Brain microvascular endothelial cell (primary cell): Measurements from ENCODE around the gene EXOC6.

Experiments
- DNase-seq: peaks from one replicate; pipeline ENCODE4 v3.0.0-alpha.2; 2020
- H3K27ac ChIP-seq: fragments of 250-450 bp; sonication (Bioruptor Pico); 2 replicates; pipeline ENCODE4 v1.5.1; 2020; ENCODE audit warnings: mild to moderate bottlenecking, moderate library complexity
- H3K27me3 ChIP-seq: fragments of 250-450 bp; sonication (Bioruptor Pico); replicated peaks from 2 replicates; pipeline ENCODE4 v1.5.1; 2020; ENCODE audit warnings: mild to moderate bottlenecking
- H3K36me3 ChIP-seq: fragments of 250-450 bp; sonication (Bioruptor Pico); replicated peaks from 2 replicates; pipeline ENCODE4 v1.5.1; 2020; ENCODE audit warnings: mild to moderate bottlenecking
- H3K4me3 ChIP-seq: 2 replicates; pipeline ENCODE4 v1.5.1; 2011; ENCODE audit warnings: low read depth, mild to moderate bottlenecking, control low read depth, low read length, moderate library complexity
- in situ Hi-C: cut with HindIII; loops from 2 replicates; pipeline ENCODE4 v1.10.0; 2017; ENCODE audit warnings: low sequenced_read_pairs, low pct_ligation_motif_present
- TF ChIP-seq, protein P1 (sequence below): IDR thresholded peaks from 2 replicates; pipeline ENCODE4 v1.5.1; 2011; ENCODE audit warnings: low read depth, mild to moderate bottlenecking, moderate library complexity, low read length, control low read depth, inconsistent platforms; ENCODE audit errors: missing control alignments

EXOC6 gene

GRCh38 chr10:93067443-93068365 lies 219.4 kb downstream of the EXOC6 start:
- Histone ChIP-seq H3K27ac (no peak overlapping the region), H3K4me3 (no peak overlapping the region), H3K36me3 (no peaks in the 10 kb centered on the region), H3K27me3 (peaks cover 95% of the 10 kb centered on the region)
- DNase-seq, result no peak
- in situ Hi-C loops, result no loop called here
- TF ChIP-seq, protein P1, sequence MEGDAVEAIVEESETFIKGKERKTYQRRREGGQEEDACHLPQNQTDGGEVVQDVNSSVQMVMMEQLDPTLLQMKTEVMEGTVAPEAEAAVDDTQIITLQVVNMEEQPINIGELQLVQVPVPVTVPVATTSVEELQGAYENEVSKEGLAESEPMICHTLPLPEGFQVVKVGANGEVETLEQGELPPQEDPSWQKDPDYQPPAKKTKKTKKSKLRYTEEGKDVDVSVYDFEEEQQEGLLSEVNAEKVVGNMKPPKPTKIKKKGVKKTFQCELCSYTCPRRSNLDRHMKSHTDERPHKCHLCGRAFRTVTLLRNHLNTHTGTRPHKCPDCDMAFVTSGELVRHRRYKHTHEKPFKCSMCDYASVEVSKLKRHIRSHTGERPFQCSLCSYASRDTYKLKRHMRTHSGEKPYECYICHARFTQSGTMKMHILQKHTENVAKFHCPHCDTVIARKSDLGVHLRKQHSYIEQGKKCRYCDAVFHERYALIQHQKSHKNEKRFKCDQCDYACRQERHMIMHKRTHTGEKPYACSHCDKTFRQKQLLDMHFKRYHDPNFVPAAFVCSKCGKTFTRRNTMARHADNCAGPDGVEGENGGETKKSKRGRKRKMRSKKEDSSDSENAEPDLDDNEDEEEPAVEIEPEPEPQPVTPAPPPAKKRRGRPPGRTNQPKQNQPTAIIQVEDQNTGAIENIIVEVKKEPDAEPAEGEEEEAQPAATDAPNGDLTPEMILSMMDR, result no peak

- Histone ChIP-seq H3K4me3 (no peak overlapping the region), H3K27ac (no peak overlapping the region), H3K36me3 (no peaks in the 10 kb centered on the region), H3K27me3 (peaks cover 96% of the 10 kb centered on the region)
- TF ChIP-seq, protein P1, result peak; percentile 19
- in situ Hi-C loops, result no loop called here
- DNase-seq, result no peak
These were observed 220.3 kb downstream of the EXOC6 start for GRCh38 chr10:93068411-93069244.

- Histone ChIP-seq H3K36me3 (no peaks in the 10 kb centered on the region), H3K4me3 (no peak overlapping the region), H3K27ac (no peak overlapping the region), H3K27me3 (peaks cover 97% of the 10 kb centered on the region)
- TF ChIP-seq, protein P1, result no peak
- no peak for DNase-seq
- in situ Hi-C loops, result no loop called here
These were observed 220.9 kb downstream of the EXOC6 start for GRCh38 chr10:93069245-93069561.

GRCh38 chr10:93070378-93071176 lies 222.3 kb downstream of the EXOC6 start:
- peaks cover 97% of the 10 kb centered on the region for H3K27me3 ChIP-seq
- in situ Hi-C loops, result no loop called here
- no peak for DNase-seq
- H3K4me3 ChIP-seq, result no peak overlapping the region
- no peak overlapping the region for H3K27ac ChIP-seq
- TF ChIP-seq, protein P1, result no peak
- H3K36me3 ChIP-seq, result no peaks in the 10 kb centered on the region

DNA sequence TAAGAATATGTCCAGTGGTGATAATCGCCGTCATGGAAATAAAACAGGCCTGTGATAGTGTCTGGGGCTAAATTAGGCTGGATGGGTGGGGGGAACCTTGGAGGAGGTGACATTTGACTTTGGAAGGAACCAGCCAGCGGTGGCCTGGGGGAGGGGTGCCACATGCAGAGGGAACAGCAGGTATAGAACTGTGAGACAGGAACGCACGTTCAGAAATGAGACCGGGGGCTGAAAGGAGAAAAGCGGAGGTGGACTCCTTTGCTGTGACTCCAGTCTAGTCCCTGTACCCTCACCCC lies 222.8 kb downstream of the EXOC6 start:
- Histone ChIP-seq H3K36me3 (no peaks in the 10 kb centered on the region), H3K4me3 (no peak overlapping the region), H3K27me3 (peaks cover 95% of the 10 kb centered on the region), H3K27ac (no peak overlapping the region)
- in situ Hi-C loops, result no loop called here
- TF ChIP-seq, protein P1, result no peak
- DNase-seq, result no peak
